Mesenteric fat pad (tissue), 1 donor: Measurements from ENCODE around the gene TMEM232. TPM values are rescaled to one million over a fixed set of nuclear protein-coding genes. Genes with fewer than 3 reads are reported as not detected.

ENCODE experiments used
- DNase-seq: peaks from one replicate; pipeline ENCODE4 v3.0.0-alpha.2; 2020; ENCODE audit warnings: low spot score
- microRNA-seq: library from miRNA; unstranded; fragments of <30 nt; microRNA quantifications from one replicate; pipeline ENCODE4 v1.2.0, GENCODE V29; 2020; ENCODE audit warnings: borderline number of aligned reads
- total RNA-seq: library from RNA; stranded (reverse); fragmentation: NEBNext Ultra II Directional; extraction: Animal tissue kit (Norgen Biotek cat#: 25700); gene quantifications from one replicate; pipeline ENCODE4 v1.2.1, GENCODE V29; 2021
- donor health status: DM: yes; HTN: yes; CAD: no.

The TMEM232 gene
- total RNA-seq, 1 donor from 2014 or later: 2.5 TPM

- DNase-seq: no peak
Measured at GRCh38 chr5:110402562-110402961, 323.9 kb downstream of the TMEM232 start.

DNA sequence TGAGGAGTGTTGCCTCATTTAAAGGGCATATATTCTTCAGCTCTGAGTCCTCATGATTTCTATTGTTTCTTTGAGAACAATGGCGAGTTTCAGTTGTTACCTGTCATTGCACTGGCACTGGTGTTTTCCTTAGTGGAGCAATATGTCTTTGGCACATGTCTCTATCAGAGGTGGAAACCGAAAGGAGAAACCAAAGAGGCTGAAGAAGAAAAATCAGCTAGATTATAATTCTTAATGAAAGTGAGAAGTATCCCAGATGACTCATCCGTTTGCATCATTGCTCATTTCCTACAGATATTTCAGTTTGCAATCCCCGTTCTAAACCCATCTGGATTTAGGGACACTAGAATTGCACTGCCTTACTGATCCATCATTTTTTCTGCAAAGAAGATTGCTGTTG is 324.6 kb downstream of the TMEM232 start:
- no peak for DNase-seq

- DNase-seq: no peak
Measured at GRCh38 chr5:110398951-110399350, 327.5 kb downstream of the TMEM232 start.

GRCh38 chr5:110397281-110397680 is 329.2 kb downstream of the TMEM232 start:
- no peak for DNase-seq

DNA sequence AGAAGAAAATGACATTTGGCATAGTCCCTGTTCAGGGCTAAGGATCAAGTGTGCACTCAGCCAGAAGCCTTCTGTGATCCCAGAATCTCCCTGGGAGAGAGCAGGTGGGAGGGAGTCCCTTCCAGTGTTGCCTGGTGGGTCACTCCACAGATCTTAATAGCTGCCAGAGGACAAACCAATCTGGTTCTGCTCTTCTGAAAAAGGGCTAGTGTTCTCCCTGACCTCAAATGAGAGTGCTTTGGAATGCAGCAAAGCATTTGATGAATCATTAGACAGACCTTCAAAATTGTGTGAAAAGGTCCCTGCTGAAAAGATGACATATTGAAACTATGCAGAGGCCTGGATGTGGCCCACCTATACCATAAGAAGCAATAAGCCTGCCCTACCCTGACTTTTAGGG is 339.7 kb downstream of the TMEM232 start:
- no peak for DNase-seq

DNA sequence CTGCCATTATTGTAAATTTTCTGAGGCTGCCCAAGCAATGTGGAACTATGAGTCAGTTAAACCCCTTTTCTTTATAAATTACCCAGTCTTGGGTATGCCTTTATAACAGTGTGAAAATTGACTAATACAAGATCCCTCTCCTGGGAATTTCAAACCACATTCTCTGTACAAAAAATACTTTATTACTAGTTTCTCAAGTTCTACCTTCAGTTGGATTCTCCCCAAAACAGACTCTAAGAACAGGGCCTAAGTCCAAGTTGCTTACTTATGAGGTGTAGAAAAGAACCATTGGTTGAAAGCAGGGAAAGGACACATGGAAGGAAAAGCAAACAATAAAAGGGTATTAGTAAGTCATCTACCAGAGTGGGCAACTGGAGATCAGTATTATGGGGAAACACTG is 343.2 kb downstream of the TMEM232 start:
- DNase-seq: no peak

- no peak for DNase-seq
Measured at GRCh38 chr5:110377943-110378342, 348.5 kb downstream of the TMEM232 start.

GRCh38 chr5:110377361-110377760 is 349.1 kb downstream of the TMEM232 start:
- no peak for DNase-seq

- no peak for DNase-seq
Measured at GRCh38 chr5:110376281-110376951, 350.1 kb downstream of the TMEM232 start.

- no peak for DNase-seq
Measured at GRCh38 chr5:110371725-110372041, 354.8 kb downstream of the TMEM232 start.

DNA sequence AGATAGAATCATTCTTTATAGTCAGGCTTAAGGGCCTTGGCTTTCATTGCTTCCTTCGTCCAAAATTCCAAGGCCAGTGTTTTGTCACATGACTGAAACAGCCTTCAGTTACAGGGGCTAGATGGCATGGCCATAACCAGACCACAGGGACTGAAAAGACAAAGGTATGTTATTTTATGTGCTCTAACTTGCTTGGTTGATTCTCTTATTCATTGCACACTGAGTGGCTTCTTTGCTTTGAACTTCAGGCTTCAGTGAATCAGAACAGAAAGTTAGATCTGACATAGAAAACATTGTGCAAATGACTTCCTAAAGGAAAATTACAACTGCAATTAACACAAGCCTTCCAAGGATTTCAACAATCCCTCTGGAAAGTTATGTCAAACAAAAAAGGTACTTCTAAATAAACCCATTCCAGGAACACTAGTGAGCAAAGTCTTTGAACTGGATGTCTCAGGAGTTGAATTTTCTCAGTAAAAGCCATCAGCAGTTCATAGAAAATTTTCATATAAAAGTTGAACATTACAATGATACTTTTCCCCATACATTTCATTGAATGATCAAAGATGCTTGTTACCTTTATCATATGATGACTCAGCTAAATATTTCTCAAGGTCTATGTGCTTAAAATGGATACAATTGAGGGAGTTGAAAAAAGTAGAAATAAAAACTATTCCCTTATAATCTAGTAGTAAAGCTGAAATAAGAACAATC is 355.3 kb downstream of the TMEM232 start:
- DNase-seq: no peak

Small RNAs within 50 kb of the gene (microRNA-seq; reads per million reads assigned to microRNA genes)
- gene MIR548F3: not detected

Other genes with a start within 250 kb of the TMEM232 start
- gene SLC25A46, start 12.3 kb upstream of the TMEM232 start, total RNA-seq: 48.3 TPM